ENCODE results near the gene ENHO. TPM values are rescaled to one million over a fixed set of nuclear protein-coding genes. Genes with fewer than 3 reads are reported as not detected.
A peak's percentile ranks its signal among the peaks of the same experiment; 100 is the strongest.

The ENHO gene
- total and polyA plus RNA-seq, 2 donors, result 0.47 to 3.7 TPM

GRCh38 chr9:34566322-34566721, 43.5 kb upstream of the ENHO start:
- H3K4me3 ChIP-seq (ENCODE audit: low read length in 2 of 2), result no peak overlapping the region
- no peaks in the 10 kb centered on the region for H3K36me3 ChIP-seq (ENCODE audit: control insufficient read depth in 2 of 2, insufficient read depth in 2 of 2, low read length in 1 of 2)
- H3K27ac ChIP-seq (ENCODE audit: low read depth in 1 of 2, low read length in 1 of 2), result no peak overlapping the region
- 76% methylated on average over 8 of the region's 8 CpGs for WGBS
- H3K27me3 ChIP-seq (ENCODE audit: control insufficient read depth in 2 of 2, insufficient read depth in 1 of 2, low read length in 1 of 2), result peaks cover 0 to 50% of the 10 kb centered on the region in 2 donors
- no peaks in the 10 kb centered on the region for H3K9me3 ChIP-seq (ENCODE audit: control insufficient read depth in 2 of 2, insufficient read depth in 1 of 2, low read length in 1 of 2)
- no peak for DNase-seq (ENCODE audit: low read depth in 6 of 9, low spot score in 9 of 9)
- peaks cover 0 to 6% of the 10 kb centered on the region in 2 donors for H3K4me1 ChIP-seq (ENCODE audit: control insufficient read depth in 2 of 2, insufficient read depth in 2 of 2, low read length in 2 of 2)

- no peak for DNase-seq (ENCODE audit: low read depth in 6 of 9, low spot score in 9 of 9)
- peaks cover 0 to 8% of the 10 kb centered on the region in 2 donors for H3K4me1 ChIP-seq (ENCODE audit: control insufficient read depth in 2 of 2, insufficient read depth in 2 of 2, low read length in 2 of 2)
- H3K36me3 ChIP-seq (ENCODE audit: control insufficient read depth in 2 of 2, insufficient read depth in 2 of 2, low read length in 1 of 2), result no peaks in the 10 kb centered on the region
- no peak overlapping the region for H3K27ac ChIP-seq (ENCODE audit: low read depth in 1 of 2, low read length in 1 of 2)
- no peaks in the 10 kb centered on the region for H3K9me3 ChIP-seq (ENCODE audit: control insufficient read depth in 2 of 2, insufficient read depth in 1 of 2, low read length in 1 of 2)
- H3K27me3 ChIP-seq (ENCODE audit: control insufficient read depth in 2 of 2, insufficient read depth in 1 of 2, low read length in 1 of 2), result peaks cover 0 to 52% of the 10 kb centered on the region in 2 donors
- 62% methylated on average over 8 of the region's 8 CpGs for WGBS
- no peak overlapping the region for H3K4me3 ChIP-seq (ENCODE audit: low read length in 2 of 2)
These were observed 43.1 kb upstream of the ENHO start for GRCh38 chr9:34565856-34566255.

- Histone ChIP-seq H3K4me3 (ENCODE audit: low read length in 2 of 2) (no peak overlapping the region), H3K27me3 (ENCODE audit: control insufficient read depth in 2 of 2, insufficient read depth in 1 of 2, low read length in 1 of 2) (peaks cover 0 to 58% of the 10 kb centered on the region in 2 donors), H3K27ac (ENCODE audit: low read depth in 1 of 2, low read length in 1 of 2) (no peak overlapping the region), H3K36me3 (ENCODE audit: control insufficient read depth in 2 of 2, insufficient read depth in 2 of 2, low read length in 1 of 2) (no peaks in the 10 kb centered on the region), H3K4me1 (ENCODE audit: control insufficient read depth in 2 of 2, insufficient read depth in 2 of 2, low read length in 2 of 2) (peaks cover 0 to 9% of the 10 kb centered on the region in 2 donors), H3K9me3 (ENCODE audit: control insufficient read depth in 2 of 2, insufficient read depth in 1 of 2, low read length in 1 of 2) (no peaks in the 10 kb centered on the region)
- WGBS, result 96% methylated on average over 16 of the region's 16 CpGs
- DNase-seq (ENCODE audit: low read depth in 6 of 9, low spot score in 9 of 9), result no peak
These were observed 41.8 kb upstream of the ENHO start for GRCh38 chr9:34564617-34565016.

GRCh38 chr9:34563262-34563661, 40.5 kb upstream of the ENHO start:
- no peak overlapping the region for H3K27ac ChIP-seq (ENCODE audit: low read depth in 1 of 2, low read length in 1 of 2)
- peaks cover 0 to 59% of the 10 kb centered on the region in 2 donors for H3K27me3 ChIP-seq (ENCODE audit: control insufficient read depth in 2 of 2, insufficient read depth in 1 of 2, low read length in 1 of 2)
- no peaks in the 10 kb centered on the region for H3K36me3 ChIP-seq (ENCODE audit: control insufficient read depth in 2 of 2, insufficient read depth in 2 of 2, low read length in 1 of 2)
- H3K4me3 ChIP-seq (ENCODE audit: low read length in 2 of 2), result no peak overlapping the region
- peaks cover 0 to 18% of the 10 kb centered on the region in 2 donors for H3K4me1 ChIP-seq (ENCODE audit: control insufficient read depth in 2 of 2, insufficient read depth in 2 of 2, low read length in 2 of 2)
- H3K9me3 ChIP-seq (ENCODE audit: control insufficient read depth in 2 of 2, insufficient read depth in 1 of 2, low read length in 1 of 2), result no peaks in the 10 kb centered on the region
- DNase-seq (ENCODE audit: low read depth in 6 of 9, low spot score in 9 of 9), result no peak
- whole genome bisulfite sequencing, result 48% methylated on average over 5 of the region's 5 CpGs

GRCh38 chr9:34562135-34562745, 39.5 kb upstream of the ENHO start:
- peaks cover 0 to 22% of the 10 kb centered on the region in 2 donors for H3K4me1 ChIP-seq (ENCODE audit: control insufficient read depth in 2 of 2, insufficient read depth in 2 of 2, low read length in 2 of 2)
- no peaks in the 10 kb centered on the region for H3K9me3 ChIP-seq (ENCODE audit: control insufficient read depth in 2 of 2, insufficient read depth in 1 of 2, low read length in 1 of 2)
- peaks cover 0 to 58% of the 10 kb centered on the region in 2 donors for H3K27me3 ChIP-seq (ENCODE audit: control insufficient read depth in 2 of 2, insufficient read depth in 1 of 2, low read length in 1 of 2)
- no peak overlapping the region for H3K27ac ChIP-seq (ENCODE audit: low read depth in 1 of 2, low read length in 1 of 2)
- 84% methylated on average over 7 of the region's 7 CpGs for WGBS
- no peak overlapping the region for H3K4me3 ChIP-seq (ENCODE audit: low read length in 2 of 2)
- H3K36me3 ChIP-seq (ENCODE audit: control insufficient read depth in 2 of 2, insufficient read depth in 2 of 2, low read length in 1 of 2), result no peaks in the 10 kb centered on the region
- DNase-seq (ENCODE audit: low read depth in 6 of 9, low spot score in 9 of 9), result peak in 1 of 9 donors; percentile 11

- Histone ChIP-seq H3K4me3 (ENCODE audit: low read length in 2 of 2) (no peak overlapping the region), H3K27me3 (ENCODE audit: control insufficient read depth in 2 of 2, insufficient read depth in 1 of 2, low read length in 1 of 2) (peaks cover 0 to 44% of the 10 kb centered on the region in 2 donors), H3K4me1 (ENCODE audit: control insufficient read depth in 2 of 2, insufficient read depth in 2 of 2, low read length in 2 of 2) (peaks cover 0 to 18% of the 10 kb centered on the region in 2 donors), H3K9me3 (ENCODE audit: control insufficient read depth in 2 of 2, insufficient read depth in 1 of 2, low read length in 1 of 2) (no peaks in the 10 kb centered on the region), H3K36me3 (ENCODE audit: control insufficient read depth in 2 of 2, insufficient read depth in 2 of 2, low read length in 1 of 2) (no peaks in the 10 kb centered on the region), H3K27ac (ENCODE audit: low read depth in 1 of 2, low read length in 1 of 2) (no peak overlapping the region)
- WGBS, result 93% methylated on average over 21 of the region's 21 CpGs
- no peak for DNase-seq (ENCODE audit: low read depth in 6 of 9, low spot score in 9 of 9)
These were observed 37.9 kb upstream of the ENHO start for GRCh38 chr9:34560599-34561214.

GRCh38 chr9:34559624-34560455, 37.0 kb upstream of the ENHO start:
- peaks cover 0 to 23% of the 10 kb centered on the region in 2 donors for H3K4me1 ChIP-seq (ENCODE audit: control insufficient read depth in 2 of 2, insufficient read depth in 2 of 2, low read length in 2 of 2)
- DNase-seq (ENCODE audit: low read depth in 6 of 9, low spot score in 9 of 9), result no peak
- peak overlapping the region; percentile 39 to 51 for H3K27ac ChIP-seq (ENCODE audit: low read depth in 1 of 2, low read length in 1 of 2)
- WGBS, result 39% methylated on average over 21 of the region's 21 CpGs
- peaks cover 0 to 41% of the 10 kb centered on the region in 2 donors for H3K27me3 ChIP-seq (ENCODE audit: control insufficient read depth in 2 of 2, insufficient read depth in 1 of 2, low read length in 1 of 2)
- H3K4me3 ChIP-seq (ENCODE audit: low read length in 2 of 2), result no peak overlapping the region
- no peaks in the 10 kb centered on the region for H3K9me3 ChIP-seq (ENCODE audit: control insufficient read depth in 2 of 2, insufficient read depth in 1 of 2, low read length in 1 of 2)
- no peaks in the 10 kb centered on the region for H3K36me3 ChIP-seq (ENCODE audit: control insufficient read depth in 2 of 2, insufficient read depth in 2 of 2, low read length in 1 of 2)

GRCh38 chr9:34558919-34559623, 36.3 kb upstream of the ENHO start:
- DNase-seq (ENCODE audit: low read depth in 6 of 9, low spot score in 9 of 9), result peak in 1 of 9 donors; percentile 12
- no peak overlapping the region for H3K4me3 ChIP-seq (ENCODE audit: low read length in 2 of 2)
- H3K27ac ChIP-seq (ENCODE audit: low read depth in 1 of 2, low read length in 1 of 2), result peak overlapping the region in 1 of 2 donors; percentile 51
- WGBS, result 72% methylated on average over 17 of the region's 17 CpGs
- H3K36me3 ChIP-seq (ENCODE audit: control insufficient read depth in 2 of 2, insufficient read depth in 2 of 2, low read length in 1 of 2), result no peaks in the 10 kb centered on the region
- H3K4me1 ChIP-seq (ENCODE audit: control insufficient read depth in 2 of 2, insufficient read depth in 2 of 2, low read length in 2 of 2), result peaks cover 0 to 23% of the 10 kb centered on the region in 2 donors
- H3K27me3 ChIP-seq (ENCODE audit: control insufficient read depth in 2 of 2, insufficient read depth in 1 of 2, low read length in 1 of 2), result peaks cover 0 to 39% of the 10 kb centered on the region in 2 donors
- H3K9me3 ChIP-seq (ENCODE audit: control insufficient read depth in 2 of 2, insufficient read depth in 1 of 2, low read length in 1 of 2), result no peaks in the 10 kb centered on the region

All from thymus (tissue), 11 donors.